Testis (tissue), 3 donors: Measurements from ENCODE around the gene RASA3. TPM values are rescaled to one million over a fixed set of nuclear protein-coding genes. Genes with fewer than 3 reads are reported as not detected.

ENCODE experiments used
- DNase-seq: peaks from one replicate; pipeline ENCODE4 v3.0.0-alpha.2; 2019
- H3K27ac ChIP-seq, 2 donors: fragments of 200-600 bp; sonication (generic); one replicate each; pipeline ENCODE4 v1.5.1; 2019
- H3K27me3 ChIP-seq: fragments of 200-600 bp; sonication (generic); one replicate; pipeline ENCODE4 v1.5.1; 2019
- H3K36me3 ChIP-seq: fragments of 200-600 bp; sonication (generic); one replicate; pipeline ENCODE4 v1.5.1; 2017; ENCODE audit warnings: low read depth; ENCODE audit errors: missing control alignments
- H3K4me1 ChIP-seq: fragments of 200-600 bp; sonication (generic); one replicate; pipeline ENCODE4 v1.5.1; 2019
- H3K4me3 ChIP-seq, 2 donors: fragments of 200-600 bp; sonication (generic); one replicate each; pipeline ENCODE4 v1.5.1; 2017 to 2019
- H3K9me3 ChIP-seq: fragments of 200-600 bp; sonication (generic); one replicate; pipeline ENCODE4 v1.5.1; 2017
- CTCF ChIP-seq, 3 experiments: fragments of 450-650 bp in 2 of 3; fragments of 200-600 bp in 1 of 3; sonication (generic) in 1 of 3; IDR thresholded peaks; one replicate each; pipeline ENCODE4 v1.5.1; 2016 to 2019; ENCODE audit warnings: antibody characterized with exemption in 3 of 3, mild to moderate bottlenecking in 2 of 3, moderate library complexity in 1 of 3
- POLR2A ChIP-seq: fragments of 450-650 bp; IDR thresholded peaks from one replicate; pipeline ENCODE4 v1.6.1; 2017; ENCODE audit warnings: antibody characterized with exemption, mild to moderate bottlenecking, moderate library complexity
- WGBS, 2 donors: methylation state at CpG; one replicate each; pipeline ENCODE4 v1.1.5; 2018; 5-methylcytosine and 5-hydroxymethylcytosine counted together
- intact Hi-C: fragments of 100-400 bp; cut with DNase I; formaldehyde crosslinking; loops from one replicate; pipeline ENCODE4 v1.15.1; 2023; ENCODE audit warnings: low total_unique reads
- polyA plus RNA-seq: library from polyadenylated mRNA; stranded (reverse); fragments of 350-450 nt; fragmentation: Illumina TruSeq; extraction: RNeasy Lipid Tissue Mini Kit (QIAGEN cat#74804); gene quantifications from one replicate; pipeline ENCODE4 v1.2.3, GENCODE V29; 2014; ENCODE audit warnings: low read depth, low replicate concordance; ENCODE audit not compliant: insufficient read depth
- total RNA-seq, 2 donors: library from RNA; depleted of rRNA; stranded (reverse); fragments of >200 nt; gene quantifications; one replicate each; pipeline ENCODE4 v1.2.3, GENCODE V29; 2016

RASA3 gene
- total and polyA plus RNA-seq, 3 donors from 2014 or later, result 13.2 to 21.6 (median 16.4) TPM

GRCh38 chr13:114147803-114148520 is 15.5 kb upstream of the RASA3 start:
- intact Hi-C loops, result no loop called here
- DNase-seq, result no peak
- no peak for TF ChIP-seq POLR2A
- TF ChIP-seq CTCF (IDR thresholded peaks at IDR 0.05), result no peak
- Histone ChIP-seq H3K4me3 (no peak overlapping the region), H3K36me3 (no peaks in the 10 kb centered on the region), H3K27me3 (no peaks in the 10 kb centered on the region), H3K27ac (no peak overlapping the region), H3K9me3 (no peaks in the 10 kb centered on the region), H3K4me1 (no peaks in the 10 kb centered on the region)
- 83 to 85% methylated on average over 11 to 20 of the region's 22 CpGs for WGBS, 2 donors

- H3K27me3 ChIP-seq, result no peaks in the 10 kb centered on the region
- no peak overlapping the region for H3K27ac ChIP-seq
- no peak for DNase-seq
- H3K4me3 ChIP-seq, result no peak overlapping the region
- intact Hi-C loops, result no loop called here
- 72 to 76% methylated on average over 10 of the region's 10 CpGs for WGBS, 2 donors
- no peaks in the 10 kb centered on the region for H3K36me3 ChIP-seq
- H3K9me3 ChIP-seq, result no peaks in the 10 kb centered on the region
- H3K4me1 ChIP-seq, result no peaks in the 10 kb centered on the region
- TF ChIP-seq CTCF (IDR thresholded peaks at IDR 0.05), result no peak
- TF ChIP-seq POLR2A, result no peak
These were observed 14.2 kb upstream of the RASA3 start for GRCh38 chr13:114146629-114147028.

GRCh38 chr13:114146173-114146572 is 13.8 kb upstream of the RASA3 start:
- DNase-seq, result no peak
- no peaks in the 10 kb centered on the region for H3K27me3 ChIP-seq
- intact Hi-C loops, result no loop called here
- H3K36me3 ChIP-seq, result no peaks in the 10 kb centered on the region
- no peaks in the 10 kb centered on the region for H3K4me1 ChIP-seq
- H3K9me3 ChIP-seq, result no peaks in the 10 kb centered on the region
- no peak overlapping the region for H3K27ac ChIP-seq
- no peak overlapping the region for H3K4me3 ChIP-seq
- TF ChIP-seq POLR2A, result no peak
- TF ChIP-seq CTCF (IDR thresholded peaks at IDR 0.05), result no peak
- 92 to 95% methylated on average over 13 to 14 of the region's 14 CpGs for WGBS, 2 donors

GRCh38 chr13:114145722-114146121 is 13.3 kb upstream of the RASA3 start:
- no peaks in the 10 kb centered on the region for H3K9me3 ChIP-seq
- no peaks in the 10 kb centered on the region for H3K27me3 ChIP-seq
- no peak for TF ChIP-seq POLR2A
- TF ChIP-seq CTCF (IDR thresholded peaks at IDR 0.05), result no peak
- 95 to 97% methylated on average over 14 of the region's 14 CpGs for WGBS, 2 donors
- DNase-seq, result no peak
- peaks cover 2% of the 10 kb centered on the region for H3K4me1 ChIP-seq
- no peak overlapping the region for H3K4me3 ChIP-seq
- H3K27ac ChIP-seq, result no peak overlapping the region
- H3K36me3 ChIP-seq, result no peaks in the 10 kb centered on the region
- intact Hi-C loops, result no loop called here

- Histone ChIP-seq H3K9me3 (no peaks in the 10 kb centered on the region), H3K4me3 (no peak overlapping the region), H3K4me1 (peaks cover 5% of the 10 kb centered on the region), H3K27me3 (no peaks in the 10 kb centered on the region), H3K36me3 (no peaks in the 10 kb centered on the region), H3K27ac (no peak overlapping the region)
- TF ChIP-seq POLR2A (no peak), CTCF (IDR thresholded peaks at IDR 0.05) (no peak)
- intact Hi-C loops, result no loop called here
- no peak for DNase-seq
- 74 to 82% methylated on average over 3 of the region's 3 CpGs for WGBS, 2 donors
These were observed 12.8 kb upstream of the RASA3 start for GRCh38 chr13:114145256-114145655.
